Breast epithelium (tissue), 4 donors: ENCODE data around the gene SLC17A2. TPM values are rescaled to one million over a fixed set of nuclear protein-coding genes. Genes with fewer than 3 reads are reported as not detected.

Experiments used
- DNase-seq, 2 donors: peaks; one replicate each; pipeline ENCODE4 v3.0.0-alpha.2; 2019; ENCODE audit warnings: low spot score in 2 of 2
- H3K27ac ChIP-seq, 2 donors: fragments of 200-600 bp; sonication (generic) in 1 of 2; one replicate each; pipeline ENCODE4 v1.5.1; 2016 to 2019; ENCODE audit warnings: mild to moderate bottlenecking in 1 of 2
- H3K27me3 ChIP-seq, 2 donors: fragments of 200-600 bp; sonication (generic) in 1 of 2; one replicate each; pipeline versions ENCODE4 v1.5.1 to v1.6.0; 2017 to 2019; ENCODE audit warnings: control low read depth in 1 of 2, mild to moderate bottlenecking in 1 of 2
- H3K36me3 ChIP-seq: fragments of 200-600 bp; one replicate; pipeline ENCODE4 v1.5.1; 2019
- H3K4me1 ChIP-seq, 2 donors: fragments of 200-600 bp; sonication (generic); one replicate each; pipeline ENCODE4 v1.5.1; 2016 to 2019; ENCODE audit warnings: control low read depth in 1 of 2
- H3K4me3 ChIP-seq, 3 donors: fragments of 200-600 bp; sonication (generic); 1 replicate in 2 of 3; 2 replicates in 1 of 3; pipeline ENCODE4 v1.5.1; 2016 to 2019; ENCODE audit warnings: mild to moderate bottlenecking in 3 of 3, moderate library complexity in 2 of 3
- H3K9me3 ChIP-seq, 2 donors: fragments of 200-600 bp; sonication (generic) in 1 of 2; one replicate each; pipeline ENCODE4 v1.5.1; 2016 to 2019; ENCODE audit warnings: control low read depth in 1 of 2
- CTCF ChIP-seq, 3 donors: fragments of 450-650 bp; IDR thresholded peaks; one replicate each; pipeline ENCODE4 v1.5.1; 2016 to 2017; ENCODE audit warnings: antibody characterized with exemption in 3 of 3, mild to moderate bottlenecking in 3 of 3, moderate library complexity in 3 of 3
- POLR2A ChIP-seq: fragments of 450-650 bp; IDR thresholded peaks from one replicate; pipeline ENCODE4 v1.6.1; 2016; ENCODE audit warnings: antibody characterized with exemption, mild to moderate bottlenecking, moderate library complexity
- POLR2AphosphoS5 ChIP-seq, 3 donors: sonication (generic); formaldehyde crosslinking; IDR thresholded peaks; one replicate each; pipeline ENCODE4 v1.6.1; 2017; ENCODE audit warnings: antibody characterized with exemption in 3 of 3
- intact Hi-C: fragments of 100-400 bp; cut with DNase I; formaldehyde crosslinking; loops from one replicate; pipeline ENCODE4 v1.15.1; 2023; ENCODE audit warnings: low total_unique reads
- total RNA-seq, 3 donors: library from RNA; depleted of rRNA; stranded (reverse); fragments of >200 nt; gene quantifications; one replicate each; pipeline ENCODE4 v1.1.0, GENCODE V29; 2016

The SLC17A2 gene
- total RNA-seq, 3 donors from 2014 or later: not detected

GRCh38 chr6:25899580-25900408 lies 30.7 kb downstream of the SLC17A2 start:
- Histone ChIP-seq H3K4me3 (no peak overlapping the region), H3K4me1 (no peaks in the 10 kb centered on the region), H3K36me3 (no peaks in the 10 kb centered on the region), H3K27me3 (no peaks in the 10 kb centered on the region), H3K27ac (no peak overlapping the region), H3K9me3 (no peaks in the 10 kb centered on the region)
- TF ChIP-seq POLR2A (no peak), POLR2AphosphoS5 (IDR thresholded peaks at IDR 0.05) (no peak), CTCF (IDR thresholded peaks at IDR 0.05) (no peak)
- intact Hi-C loops: no loop called here
- DNase-seq: no peak

- Histone ChIP-seq H3K9me3 (no peaks in the 10 kb centered on the region), H3K4me3 (no peak overlapping the region), H3K27ac (no peak overlapping the region), H3K36me3 (no peaks in the 10 kb centered on the region), H3K27me3 (no peaks in the 10 kb centered on the region), H3K4me1 (no peaks in the 10 kb centered on the region)
- TF ChIP-seq CTCF (IDR thresholded peaks at IDR 0.05): no peak
- no peak for TF ChIP-seq POLR2AphosphoS5 (IDR thresholded peaks at IDR 0.05)
- no peak for TF ChIP-seq POLR2A
- no peak for DNase-seq
- intact Hi-C loops: no loop called here
These were observed 31.4 kb downstream of the SLC17A2 start for GRCh38 chr6:25899123-25899522.

GRCh38 chr6:25898289-25898977 lies 32.1 kb downstream of the SLC17A2 start:
- Histone ChIP-seq H3K4me1 (no peaks in the 10 kb centered on the region), H3K27ac (no peak overlapping the region), H3K9me3 (no peaks in the 10 kb centered on the region), H3K36me3 (no peaks in the 10 kb centered on the region), H3K4me3 (no peak overlapping the region), H3K27me3 (no peaks in the 10 kb centered on the region)
- intact Hi-C loops: no loop called here
- no peak for DNase-seq
- no peak for TF ChIP-seq POLR2AphosphoS5 (IDR thresholded peaks at IDR 0.05)
- TF ChIP-seq CTCF (IDR thresholded peaks at IDR 0.05): no peak
- TF ChIP-seq POLR2A: no peak

GRCh38 chr6:25896252-25896651 lies 34.2 kb downstream of the SLC17A2 start:
- H3K4me3 ChIP-seq: no peak overlapping the region
- no peaks in the 10 kb centered on the region for H3K9me3 ChIP-seq
- no peaks in the 10 kb centered on the region for H3K36me3 ChIP-seq
- H3K27me3 ChIP-seq: no peaks in the 10 kb centered on the region
- intact Hi-C loops: no loop called here
- no peak for TF ChIP-seq POLR2A
- no peak for TF ChIP-seq CTCF (IDR thresholded peaks at IDR 0.05)
- TF ChIP-seq POLR2AphosphoS5 (IDR thresholded peaks at IDR 0.05): no peak
- no peak overlapping the region for H3K27ac ChIP-seq
- no peak for DNase-seq
- no peaks in the 10 kb centered on the region for H3K4me1 ChIP-seq

- Histone ChIP-seq H3K4me1 (no peaks in the 10 kb centered on the region), H3K36me3 (no peaks in the 10 kb centered on the region), H3K9me3 (no peaks in the 10 kb centered on the region), H3K27me3 (no peaks in the 10 kb centered on the region), H3K4me3 (no peak overlapping the region), H3K27ac (no peak overlapping the region)
- DNase-seq: no peak
- intact Hi-C loops: no loop called here
- TF ChIP-seq CTCF (IDR thresholded peaks at IDR 0.05) (no peak), POLR2AphosphoS5 (IDR thresholded peaks at IDR 0.05) (no peak), POLR2A (no peak)
These were observed 34.7 kb downstream of the SLC17A2 start for GRCh38 chr6:25895771-25896170.
